Lower lobe of right lung (tissue), 2 donors: ENCODE results near the gene ADAP2. TPM values are rescaled to one million over a fixed set of nuclear protein-coding genes. Genes with fewer than 3 reads are reported as not detected.

Experiments used
- ATAC-seq, 2 donors: fragments of 200-7000 bp; cut with Tn5 transposase; one replicate each; pipeline ENCODE4 v1.9.1; 2020 to 2022; ENCODE audit warnings: mild to moderate bottlenecking in 2 of 2, moderate library complexity in 2 of 2
- DNase-seq: peaks from one replicate; pipeline ENCODE4 v3.0.0-alpha.2; 2020
- H3K27ac ChIP-seq: fragments of 200-600 bp; one replicate; pipeline ENCODE4 v1.8.0; 2022
- H3K27me3 ChIP-seq: fragments of 200-600 bp; one replicate; pipeline ENCODE4 v1.8.0; 2022; ENCODE audit warnings: low read depth
- H3K36me3 ChIP-seq: fragments of 200-600 bp; one replicate; pipeline ENCODE4 v1.8.0; 2022; ENCODE audit warnings: mild to moderate bottlenecking
- H3K4me1 ChIP-seq: fragments of 200-600 bp; one replicate; pipeline ENCODE4 v1.8.0; 2022
- H3K4me3 ChIP-seq: fragments of 200-600 bp; one replicate; pipeline ENCODE4 v1.8.0; 2022; ENCODE audit warnings: mild to moderate bottlenecking
- H3K9me3 ChIP-seq: fragments of 200-600 bp; one replicate; pipeline ENCODE4 v1.8.0; 2022
- CTCF ChIP-seq: fragments of 200-600 bp; IDR thresholded peaks from one replicate; pipeline ENCODE4 v1.8.0; 2022; ENCODE audit warnings: antibody characterized with exemption, mild to moderate bottlenecking
- intact Hi-C: fragments of 100-400 bp; cut with DNase I; formaldehyde crosslinking; loops from one replicate; pipeline ENCODE4 v1.11.0; 2022
- total RNA-seq: library from RNA; stranded (reverse); fragmentation: NEBNext Ultra II Directional; extraction: Animal tissue kit (Norgen Biotek cat#: 25700); gene quantifications from one replicate; pipeline ENCODE4 v1.2.1, GENCODE V29; 2021
- donor health status: DM: no; HTN: yes; CAD: no; lungs with severe emphysema.

Gene ADAP2
- total RNA-seq, 1 donor from 2014 or later = 31.5 TPM

- TF ChIP-seq CTCF = no peak
- peak; percentile 91 to 93 for ATAC-seq
- H3K36me3 ChIP-seq = peaks cover 8% of the 10 kb centered on the region
- intact Hi-C loops = no loop called here
- peak; percentile 78 for DNase-seq
- peak overlapping the region; percentile 80 for H3K27ac ChIP-seq
- H3K9me3 ChIP-seq = no peaks in the 10 kb centered on the region
- H3K4me1 ChIP-seq = peaks cover 8% of the 10 kb centered on the region
- no peaks in the 10 kb centered on the region for H3K27me3 ChIP-seq
- H3K4me3 ChIP-seq = peak overlapping the region; percentile 64
These were observed 86.8 kb downstream of the ADAP2 start for GRCh38 chr17:31008374-31009041.

Other genes starting within 250 kb of the ADAP2 start
- 26.6 TPM for gene CRLF3, start 97.3 kb upstream of the ADAP2 start, total RNA-seq
- gene ATAD5, start 90.0 kb upstream of the ADAP2 start, total RNA-seq = 1.6 TPM
- 16.3 TPM for gene TEFM, start 15.7 kb upstream of the ADAP2 start, total RNA-seq
- gene RNF135, start 49.1 kb downstream of the ADAP2 start, total RNA-seq = 29.2 TPM
- gene NF1, start 173.0 kb downstream of the ADAP2 start, total RNA-seq = 53.1 TPM